Hypothalamus (tissue), 51 donors: ENCODE measurements around the gene CLDN34.

Source experiments
- DNase-seq, 51 donors: peaks; one replicate each; lab custom pipeline; 2025; lab: John Stamatoyannopoulos, UW

CLDN34 gene

DNA sequence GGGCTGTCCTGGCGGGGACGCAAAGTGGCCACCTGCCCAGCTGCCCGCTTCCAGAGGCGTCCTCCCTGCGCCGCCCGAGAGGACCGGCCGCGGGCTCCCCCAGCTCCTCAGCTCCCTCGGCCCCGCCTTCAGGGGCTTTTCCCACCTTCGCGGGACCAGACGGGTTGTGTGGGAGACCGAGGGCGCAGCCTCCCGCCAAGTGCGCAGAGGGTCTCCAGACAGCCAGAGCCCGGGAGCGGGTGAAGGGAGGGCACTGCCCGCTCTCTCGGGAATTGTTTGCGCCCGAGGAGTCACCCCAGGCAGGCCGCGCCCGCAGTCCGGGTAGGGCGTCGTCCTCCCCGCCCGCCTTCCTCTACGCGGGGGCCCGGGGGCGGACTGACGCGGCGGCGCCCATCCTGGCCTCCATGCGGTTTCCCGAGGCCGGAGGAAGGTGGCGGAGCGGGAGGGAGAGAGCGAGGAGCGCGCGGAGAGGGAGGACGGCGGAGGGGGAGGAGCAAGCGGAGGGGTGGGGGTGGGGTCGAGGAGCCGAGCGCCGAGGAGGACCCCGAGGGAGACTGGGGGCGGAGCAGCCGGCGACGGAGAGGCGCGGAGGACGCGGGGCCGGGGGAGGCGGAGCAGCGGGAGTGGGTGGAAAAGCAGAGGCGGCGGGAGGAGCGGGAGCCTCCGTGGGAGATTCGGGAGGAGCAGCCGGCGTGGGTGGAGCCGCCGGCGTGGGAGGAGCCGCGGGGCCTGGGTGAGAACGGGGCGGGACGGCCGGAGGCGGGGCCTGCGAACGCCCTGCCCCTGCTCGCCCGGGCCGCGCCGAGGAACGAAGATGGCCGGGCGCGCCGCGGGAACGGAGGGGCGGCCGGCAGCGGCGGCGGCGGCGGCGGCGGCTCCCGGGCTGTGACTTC is 47.5 kb downstream of the CLDN34 start:
- DNase-seq, result peak in 50 of 51 donors; percentile 16 to 88 (median 68)

GRCh38 chrX:10015355-10015722 is 48.2 kb downstream of the CLDN34 start:
- DNase-seq, result no peak

DNA sequence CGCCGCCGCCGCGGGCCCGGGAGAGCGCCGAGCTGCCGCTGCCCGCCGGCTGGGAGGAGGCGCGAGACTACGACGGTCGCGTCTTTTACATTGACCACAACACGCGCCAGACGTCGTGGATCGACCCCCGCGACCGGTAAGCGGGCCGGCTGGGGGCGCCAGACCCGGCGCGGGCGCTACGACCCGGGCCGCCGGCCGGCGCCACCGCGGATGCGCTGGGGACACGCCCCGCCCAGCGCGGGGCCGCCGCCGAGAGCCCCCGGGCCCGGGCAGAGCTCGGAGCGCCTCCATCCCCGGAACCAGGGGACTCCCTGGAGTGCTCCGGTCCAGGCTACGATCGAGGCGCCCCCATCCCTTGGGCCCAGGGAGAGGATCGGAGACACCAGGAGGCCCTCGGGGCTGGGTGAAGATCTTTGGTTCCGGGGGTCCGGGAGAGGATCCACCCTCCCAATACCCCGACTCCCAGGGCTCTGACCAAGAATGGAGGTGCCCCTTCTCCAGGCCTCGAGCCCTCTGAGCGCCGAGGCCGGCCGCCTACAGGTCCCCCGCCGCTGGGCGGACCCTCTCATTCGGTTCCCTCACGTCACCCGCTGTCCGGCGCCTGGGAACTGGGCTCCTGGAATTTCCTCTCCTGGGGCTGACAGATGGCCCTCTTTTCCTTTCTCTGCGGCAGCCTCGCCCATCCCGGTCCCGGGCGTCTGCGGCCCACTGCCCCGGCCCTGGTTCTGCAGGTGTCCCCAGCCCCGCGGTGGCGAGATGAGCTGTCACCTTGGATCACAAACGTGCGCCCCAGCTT is 48.8 kb downstream of the CLDN34 start:
- peak in 21 of 51 donors; percentile 1 to 39 (median 9) for DNase-seq

GRCh38 chrX:10016519-10017132 is 49.5 kb downstream of the CLDN34 start:
- no peak for DNase-seq

- no peak for DNase-seq
Observed at GRCh38 chrX:10017872-10018271, 50.7 kb downstream of the CLDN34 start.
